GM20431 (cell line): ENCODE data around the gene EDA2R.

Experiments
- in situ Hi-C: fragments of 300-500 bp; cut with MseI, MboI; formaldehyde crosslinking; loops from one replicate; pipeline ENCODE4 v1.15.0; 2020; ENCODE audit warnings: low sequenced_read_pairs; ENCODE audit not compliant: unreplicated experiment

The EDA2R gene

DNA sequence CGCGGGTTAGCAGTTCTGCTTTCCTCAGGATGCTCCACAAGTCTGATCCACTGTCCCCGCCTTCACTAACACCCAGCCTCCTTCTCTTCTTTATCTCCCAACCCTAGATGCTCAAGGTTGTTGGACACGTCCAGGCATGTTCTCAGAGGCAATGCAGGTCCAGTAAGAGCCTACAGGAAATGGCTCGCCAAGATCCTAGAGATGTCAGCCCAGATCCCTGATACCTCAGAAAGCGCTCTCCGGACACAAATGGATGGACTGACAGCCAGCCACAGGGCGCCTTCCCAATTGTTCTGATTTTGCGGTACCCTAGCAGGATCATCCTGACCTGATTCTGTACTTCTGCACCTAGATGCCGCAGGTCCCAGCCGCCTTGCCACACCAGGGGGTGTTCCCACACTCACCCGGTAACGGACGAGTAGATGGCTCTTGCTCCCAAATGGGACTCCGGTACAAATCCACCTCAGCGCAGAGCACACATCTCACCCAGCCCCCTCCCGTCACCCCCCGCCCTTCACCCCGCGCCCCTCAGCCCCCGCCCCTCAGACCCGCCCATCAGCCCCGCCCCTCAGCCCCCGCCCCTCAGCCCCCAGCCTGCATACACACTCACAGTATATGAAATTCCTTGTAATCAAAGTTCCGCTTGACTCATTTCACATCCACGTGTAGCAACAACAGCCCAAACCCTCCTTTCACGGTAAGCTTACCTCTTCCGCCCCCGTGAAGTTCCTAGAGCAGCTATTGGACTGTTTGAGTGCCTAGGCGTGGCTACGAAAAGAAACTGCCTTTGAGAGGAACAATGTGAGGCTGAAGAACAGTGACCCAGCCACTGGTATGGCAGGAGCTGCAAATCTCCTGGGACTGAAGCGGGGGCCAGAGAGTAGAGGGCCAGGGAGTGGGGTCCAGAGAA is at the start of gene EDA2R:
Gene EDA2R (minus strand): TSS at position 488 of the 910 bp plus-strand sequence. CDS start 23,058 bp downstream, outside the sequence.
- in situ Hi-C loops = no loop called here

DNA sequence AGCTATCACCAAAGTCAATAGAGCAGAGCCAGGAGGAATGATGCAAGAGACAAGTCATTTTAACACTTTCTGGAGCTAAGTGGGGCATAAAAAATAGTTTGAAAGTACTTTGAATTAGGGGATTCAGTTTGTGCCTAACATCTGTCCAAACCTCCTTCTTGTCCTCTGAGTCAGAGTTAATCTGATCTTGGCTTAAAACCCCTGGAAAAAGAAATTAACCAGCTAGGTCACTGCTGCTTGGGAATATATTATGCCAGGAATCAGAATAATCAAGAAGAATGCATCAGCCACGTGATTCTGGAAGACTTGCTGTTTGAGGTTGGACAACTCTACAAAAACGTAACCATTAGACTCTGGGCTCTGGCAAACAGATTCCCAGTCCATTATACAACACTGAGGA is 45.3 kb upstream of the EDA2R start:
- in situ Hi-C loops = no loop called here

DNA sequence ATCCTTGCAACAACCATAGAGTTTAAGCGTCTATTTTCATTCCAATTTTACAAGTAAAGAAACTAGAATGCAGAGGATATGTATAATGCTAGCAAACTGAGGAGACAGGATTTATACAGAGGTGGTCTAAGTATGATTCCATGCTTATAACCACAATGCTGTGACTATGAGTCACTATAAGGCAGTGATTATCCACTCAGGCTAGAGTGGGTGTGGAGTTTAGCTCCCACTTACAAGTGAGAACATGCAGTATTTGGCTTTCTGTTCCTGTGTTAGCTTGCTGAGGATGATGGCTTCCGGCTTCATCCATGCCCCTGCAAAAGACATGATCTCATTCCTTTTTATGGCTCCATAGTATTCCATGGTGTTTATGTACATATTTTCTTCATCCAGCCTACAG is 41.6 kb upstream of the EDA2R start:
- in situ Hi-C loops = no loop called here

- in situ Hi-C loops = no loop called here
Measured at GRCh38 chrX:66677430-66677829, 38.6 kb upstream of the EDA2R start.

- in situ Hi-C loops = no loop called here
Measured at GRCh38 chrX:66676990-66677389, 38.1 kb upstream of the EDA2R start.

DNA sequence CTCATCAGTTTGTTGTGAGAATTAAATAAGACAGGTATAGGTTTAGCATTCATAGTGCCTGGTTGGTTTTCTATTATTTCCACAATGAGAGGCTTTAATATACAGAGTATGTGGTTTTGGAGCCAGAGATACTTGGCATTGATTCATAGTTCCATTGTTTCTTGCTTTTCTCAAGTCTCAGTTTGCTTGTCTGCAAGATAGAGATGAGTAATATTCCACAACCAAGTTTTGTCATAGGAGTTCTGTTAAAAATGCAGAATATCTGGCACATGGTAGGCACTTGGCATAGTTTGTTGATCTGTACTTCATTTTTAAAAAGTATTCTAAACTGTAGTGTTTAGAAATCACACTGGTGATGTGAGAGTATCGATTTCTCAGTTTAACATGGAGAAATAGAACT is 37.5 kb upstream of the EDA2R start:
- in situ Hi-C loops = no loop called here

GRCh38 chrX:66675541-66675940 is 36.7 kb upstream of the EDA2R start:
- in situ Hi-C loops = no loop called here

DNA sequence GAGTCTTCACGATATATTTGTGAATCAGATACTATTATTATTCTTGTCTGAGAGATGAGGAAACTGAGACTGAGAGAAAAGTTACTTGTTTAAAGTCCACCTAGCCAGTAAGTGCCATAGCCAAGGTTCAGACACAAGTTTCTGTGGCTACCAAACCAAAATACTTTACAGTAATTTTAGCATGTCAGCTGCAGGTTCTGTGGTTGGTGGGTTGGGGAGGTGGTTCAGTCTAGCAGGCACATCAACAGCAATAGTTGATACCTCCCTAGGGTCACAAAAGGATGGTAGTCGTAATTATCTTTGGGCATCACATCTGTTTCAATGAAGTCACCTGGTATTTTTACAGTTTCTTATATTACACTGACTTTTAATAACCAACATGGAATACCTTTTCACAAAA is 35.6 kb upstream of the EDA2R start:
- in situ Hi-C loops = no loop called here

DNA sequence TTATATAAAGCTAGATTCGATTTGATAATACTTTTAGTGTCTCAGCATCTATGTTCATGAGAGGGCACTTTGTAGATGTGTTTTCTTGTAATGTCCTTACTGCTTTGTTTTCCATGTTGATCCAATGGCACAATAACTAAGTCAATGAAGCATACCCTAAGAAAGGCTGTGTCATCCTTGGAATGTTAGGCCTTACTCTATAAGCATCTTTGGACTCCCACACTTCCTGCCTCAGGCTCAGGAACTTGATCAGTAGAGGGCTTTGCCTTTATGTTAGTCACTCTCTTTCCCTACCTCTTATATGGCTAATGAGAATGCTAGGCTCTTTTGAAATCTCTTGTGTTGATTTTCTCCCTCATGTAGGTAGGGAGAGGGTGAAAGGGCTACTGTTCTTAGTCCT is 33.2 kb upstream of the EDA2R start:
- in situ Hi-C loops = no loop called here

DNA sequence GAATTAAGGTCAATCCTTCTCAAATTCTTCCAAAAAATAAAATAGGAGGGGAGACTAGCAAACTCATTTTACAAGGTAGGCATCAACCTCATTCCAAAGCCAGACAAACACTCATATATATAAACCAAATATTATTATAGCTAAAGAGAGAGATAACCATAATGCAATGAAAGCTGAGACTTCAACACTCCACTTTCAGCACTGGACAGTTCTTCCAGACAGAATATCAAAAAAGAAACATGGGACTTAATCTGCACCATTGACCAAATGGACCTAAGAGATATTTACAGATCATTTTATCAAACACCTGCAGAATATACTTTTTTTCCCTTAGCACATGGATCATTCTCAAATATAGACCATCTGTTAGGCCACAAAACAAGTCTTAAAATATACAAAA is 15.5 kb upstream of the EDA2R start:
- in situ Hi-C loops = no loop called here

- in situ Hi-C loops = no loop called here
Measured at GRCh38 chrX:66635360-66635759, 3.5 kb downstream of the EDA2R start.

DNA sequence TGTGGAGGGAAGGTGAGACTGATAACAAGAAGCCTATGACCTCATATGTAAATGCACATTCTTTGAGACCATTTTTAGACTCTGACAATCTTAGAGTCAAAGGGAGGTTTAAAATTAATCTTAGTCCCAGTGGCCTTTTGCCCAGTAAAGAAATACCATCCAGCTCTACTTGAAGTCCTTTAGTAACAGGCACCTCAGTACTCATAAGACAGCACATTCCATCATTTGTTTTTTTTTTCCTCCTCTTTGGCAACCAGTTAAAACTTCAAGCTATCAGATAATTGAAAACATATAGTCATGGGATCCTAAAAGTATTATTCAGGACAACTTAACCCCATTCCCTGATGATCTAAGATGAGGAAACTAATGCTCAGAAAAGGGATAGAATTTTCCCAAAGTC is 4.6 kb downstream of the EDA2R start:
- in situ Hi-C loops = no loop called here

DNA sequence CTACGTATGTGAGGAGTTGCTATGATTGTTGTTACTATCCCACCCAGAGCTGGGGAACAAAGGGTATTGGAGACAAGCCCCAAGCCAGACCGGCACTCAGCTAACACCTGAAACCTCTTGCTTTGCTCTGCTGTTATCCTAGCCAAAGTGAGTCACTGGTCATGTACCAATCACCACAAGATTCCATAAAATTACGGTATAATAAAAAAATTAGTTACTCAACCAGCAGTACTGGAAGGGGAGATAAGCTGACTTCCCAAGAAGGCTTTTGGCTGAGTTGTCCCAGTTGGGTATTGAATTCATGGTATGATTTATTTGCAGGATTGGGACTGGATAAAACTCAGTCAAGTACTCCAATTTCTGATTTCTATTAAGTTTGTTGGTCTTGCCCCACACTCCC is 5.3 kb downstream of the EDA2R start:
- in situ Hi-C loops = no loop called here

DNA sequence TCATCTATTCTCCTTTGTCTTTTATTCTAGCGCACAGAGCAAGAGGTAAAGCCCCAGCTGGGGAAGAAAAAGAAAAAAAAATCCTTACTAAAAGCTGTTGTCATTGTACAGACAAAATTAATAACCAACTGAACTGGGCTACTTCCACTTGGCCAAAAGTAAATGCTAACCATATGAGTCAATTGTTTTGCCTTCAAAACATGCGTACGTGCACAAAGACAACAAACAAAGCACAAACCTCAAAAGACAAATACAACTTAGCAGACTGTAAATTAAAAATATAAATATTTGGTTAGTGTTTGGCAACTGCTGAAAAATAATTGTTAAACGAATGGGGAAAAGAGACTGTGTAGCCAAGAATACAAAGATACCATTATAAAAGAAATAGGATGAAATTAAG is 5.9 kb downstream of the EDA2R start:
- in situ Hi-C loops = no loop called here

DNA sequence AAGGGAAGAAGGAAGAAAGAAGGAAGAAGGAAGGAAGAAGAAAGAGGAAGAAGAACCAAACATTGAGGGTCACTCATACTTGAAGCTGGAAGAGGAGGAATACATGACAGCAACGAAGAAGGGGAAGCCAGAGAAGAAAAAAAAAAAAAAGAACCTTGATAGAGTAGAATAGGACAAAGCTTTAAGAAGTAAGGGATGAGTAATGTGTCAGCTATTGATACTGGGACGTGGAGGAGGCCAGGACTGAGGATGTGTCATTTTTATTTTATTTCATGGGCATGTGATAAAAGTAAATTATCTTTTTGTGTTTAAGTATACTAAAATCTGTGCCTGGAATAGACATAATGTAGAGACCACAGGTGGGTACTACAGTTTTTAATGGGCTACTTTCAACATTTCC is 6.4 kb downstream of the EDA2R start:
- in situ Hi-C loops = no loop called here

GRCh38 chrX:66625525-66625924 is 13.4 kb downstream of the EDA2R start:
- in situ Hi-C loops = no loop called here

- in situ Hi-C loops = no loop called here
Measured at GRCh38 chrX:66622209-66622608, 16.7 kb downstream of the EDA2R start.

- in situ Hi-C loops = no loop called here
Measured at GRCh38 chrX:66616944-66617343, 21.9 kb downstream of the EDA2R start.

DNA sequence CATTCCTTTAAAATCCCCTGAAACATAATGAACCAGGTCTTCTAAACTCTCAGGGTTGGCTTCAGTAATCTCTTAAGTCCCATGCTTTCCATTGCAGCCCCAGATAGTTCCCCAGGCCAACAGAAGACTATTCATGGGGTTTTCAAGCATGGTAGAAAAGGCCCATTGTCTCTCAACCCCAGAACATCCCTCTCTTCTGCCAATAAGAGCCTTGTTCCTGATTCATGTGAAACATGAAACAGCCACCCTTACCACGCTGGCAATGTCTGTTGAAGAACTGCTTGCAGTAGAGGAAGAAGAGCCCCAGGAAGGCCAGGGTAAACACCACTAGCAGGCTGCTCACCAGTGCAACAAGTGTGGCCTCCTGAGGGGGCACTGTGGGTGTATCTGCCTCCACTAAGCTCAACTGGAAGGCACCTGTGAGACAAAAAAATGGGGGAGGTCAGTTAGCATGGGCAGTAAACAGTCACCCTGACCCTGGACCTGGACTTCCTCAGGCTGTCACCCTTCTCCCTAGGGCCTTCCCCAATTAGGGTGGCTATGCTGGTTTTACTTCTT is 36.4 kb downstream of the EDA2R start:
- in situ Hi-C loops = no loop called here

GRCh38 chrX:66601522-66601921 is 37.4 kb downstream of the EDA2R start:
- in situ Hi-C loops = no loop called here

DNA sequence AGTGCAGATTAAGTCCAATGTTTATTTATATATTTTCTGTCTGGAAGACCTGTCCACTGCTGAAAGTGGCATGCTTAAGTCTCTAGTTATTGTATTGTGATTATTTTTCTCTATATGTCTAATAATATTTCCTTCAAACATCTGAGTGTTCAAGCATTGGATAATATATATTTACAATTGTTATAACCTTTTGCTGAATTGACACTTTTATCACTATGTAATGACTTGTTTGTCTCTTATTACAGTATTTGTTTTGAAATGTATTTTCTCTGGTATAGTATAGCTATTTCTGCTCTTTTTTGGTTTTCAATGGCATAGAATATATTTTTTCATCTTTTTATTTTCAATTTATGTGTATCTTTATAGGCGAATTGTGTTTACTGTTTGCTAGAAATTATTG is 59.7 kb downstream of the EDA2R start:
- in situ Hi-C loops = no loop called here

GRCh38 chrX:66553973-66554372 is 84.9 kb downstream of the EDA2R start:
- in situ Hi-C loops = no loop called here
